ENCODE measurements around the gene KLKB1.

DNA sequence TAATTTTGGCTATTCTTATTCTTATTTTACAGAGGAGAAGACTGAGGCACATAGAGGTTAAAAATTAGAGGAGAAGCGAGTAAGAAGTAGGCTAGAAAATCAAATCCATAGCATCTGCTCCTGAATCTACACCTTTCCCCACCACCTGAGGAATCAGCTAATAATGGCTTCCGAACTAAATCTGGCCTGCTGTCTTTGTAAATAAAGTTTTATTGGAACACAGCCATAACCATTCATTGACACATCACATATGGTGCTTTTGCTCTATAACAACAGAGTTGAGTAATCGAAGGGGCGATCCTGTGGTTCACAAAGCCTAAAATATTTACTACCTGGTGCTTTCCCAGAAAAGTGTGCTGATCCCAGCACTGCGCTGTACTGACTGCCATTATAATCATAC lies 76.9 kb downstream of the KLKB1 start:
- TF ChIP-seq, protein P1, sequence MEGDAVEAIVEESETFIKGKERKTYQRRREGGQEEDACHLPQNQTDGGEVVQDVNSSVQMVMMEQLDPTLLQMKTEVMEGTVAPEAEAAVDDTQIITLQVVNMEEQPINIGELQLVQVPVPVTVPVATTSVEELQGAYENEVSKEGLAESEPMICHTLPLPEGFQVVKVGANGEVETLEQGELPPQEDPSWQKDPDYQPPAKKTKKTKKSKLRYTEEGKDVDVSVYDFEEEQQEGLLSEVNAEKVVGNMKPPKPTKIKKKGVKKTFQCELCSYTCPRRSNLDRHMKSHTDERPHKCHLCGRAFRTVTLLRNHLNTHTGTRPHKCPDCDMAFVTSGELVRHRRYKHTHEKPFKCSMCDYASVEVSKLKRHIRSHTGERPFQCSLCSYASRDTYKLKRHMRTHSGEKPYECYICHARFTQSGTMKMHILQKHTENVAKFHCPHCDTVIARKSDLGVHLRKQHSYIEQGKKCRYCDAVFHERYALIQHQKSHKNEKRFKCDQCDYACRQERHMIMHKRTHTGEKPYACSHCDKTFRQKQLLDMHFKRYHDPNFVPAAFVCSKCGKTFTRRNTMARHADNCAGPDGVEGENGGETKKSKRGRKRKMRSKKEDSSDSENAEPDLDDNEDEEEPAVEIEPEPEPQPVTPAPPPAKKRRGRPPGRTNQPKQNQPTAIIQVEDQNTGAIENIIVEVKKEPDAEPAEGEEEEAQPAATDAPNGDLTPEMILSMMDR (IDR thresholded peaks at IDR 0.05) = no peak
- no peak for TF ChIP-seq POLR2A (IDR thresholded peaks at IDR 0.05)
- no peak for TF ChIP-seq POLR2AphosphoS5 (IDR thresholded peaks at IDR 0.05)

All from transverse colon (tissue), 4 donors.